Body of pancreas (tissue), 4 donors: ENCODE data around the gene NEK11. TPM values are rescaled to one million over a fixed set of nuclear protein-coding genes. Genes with fewer than 3 reads are reported as not detected.

ENCODE experiments used
- ATAC-seq: fragments of 150-250 bp; one replicate; pipeline ENCODE4 v1.9.1; 2016
- DNase-seq, 4 donors: peaks; one replicate each; pipeline ENCODE4 v3.0.0-alpha.2; 2019
- H3K27ac ChIP-seq, 4 donors: fragments of 200-600 bp; sonication (generic); 1 replicate in 3 of 4; 2 replicates in 1 of 4; pipeline versions ENCODE4 v1.5.1 to v1.6.1; 2016 to 2019; ENCODE audit warnings: mild to moderate bottlenecking in 1 of 4, mixed read lengths in 1 of 4, moderate library complexity in 1 of 4
- H3K27me3 ChIP-seq, 2 donors: fragments of 200-600 bp; sonication (generic); one replicate each; pipeline ENCODE4 v1.6.0; 2016; ENCODE audit warnings: mild to moderate bottlenecking in 1 of 2
- H3K36me3 ChIP-seq, 2 donors: fragments of 200-600 bp; sonication (generic); replicated peaks in 1 of 2; 2 replicates each; pipeline ENCODE4 v1.5.1; 2016; ENCODE audit warnings: low read depth in 2 of 2; ENCODE audit not compliant: insufficient read depth in 1 of 2
- H3K4me1 ChIP-seq: fragments of 200-600 bp; sonication (generic); one replicate; pipeline ENCODE4 v1.6.0; 2016
- H3K4me3 ChIP-seq, 2 donors: fragments of 200-600 bp; sonication (generic); 1 replicate in 1 of 2; 2 replicates in 1 of 2; pipeline ENCODE4 v1.5.1; 2016 to 2019
- H3K9me3 ChIP-seq, 3 donors: fragments of 200-600 bp; sonication (generic); 1 replicate in 2 of 3; 2 replicates in 1 of 3; pipeline ENCODE4 v1.5.1; 2016
- POLR2A ChIP-seq, 3 donors: fragments of 450-650 bp; IDR thresholded peaks; one replicate each; pipeline ENCODE4 v1.6.1; 2016; ENCODE audit warnings: antibody characterized with exemption in 3 of 3, mild to moderate bottlenecking in 2 of 3
- WGBS, 2 donors: methylation state at CpG; one replicate each; pipeline ENCODE4 v1.1.5; 2017; 5-methylcytosine and 5-hydroxymethylcytosine counted together
- intact Hi-C: fragments of 100-400 bp; cut with DNase I; formaldehyde crosslinking; loops from one replicate; pipeline ENCODE4 v1.15.1; 2023
- total RNA-seq, 2 donors: library from RNA; depleted of rRNA; stranded (reverse); fragments of >200 nt; gene quantifications; one replicate each; pipeline ENCODE4 v1.1.0, GENCODE V29; 2016
- TF ChIP-seq, protein P1 (sequence below), 7 experiments: fragments of 450-650 bp in 4 of 7; fragments of 200-600 bp in 3 of 7; sonication (generic) in 3 of 7; IDR thresholded peaks; one replicate each; pipeline ENCODE4 v1.5.1; 2016 to 2019; ENCODE audit warnings: antibody characterized with exemption in 7 of 7

The NEK11 gene
- total RNA-seq, 2 donors from 2014 or later: 3.4 to 10.2 TPM

DNA sequence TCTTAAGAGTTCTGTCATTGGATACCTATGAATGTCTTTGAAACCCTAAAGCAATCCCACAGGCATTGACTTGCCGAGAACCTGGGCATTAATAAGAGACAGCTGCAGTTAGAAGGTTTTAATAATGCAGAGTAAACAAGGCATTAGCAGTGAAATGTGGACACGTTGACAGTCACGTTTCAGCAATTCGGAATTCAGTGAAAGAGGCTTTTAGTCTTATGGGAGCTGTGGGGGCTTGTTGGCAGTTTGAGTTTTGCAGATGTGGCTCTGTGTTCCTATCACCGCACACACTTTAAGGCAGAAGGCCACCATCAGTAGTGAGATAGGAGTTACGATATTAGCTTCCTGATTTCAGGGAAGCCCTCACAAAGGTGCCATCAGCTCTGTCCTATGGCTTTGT lies 209.7 kb downstream of the NEK11 start:
- intact Hi-C loops: no loop called here
- H3K9me3 ChIP-seq: no peaks in the 10 kb centered on the region
- no peaks in the 10 kb centered on the region for H3K27me3 ChIP-seq
- DNase-seq: no peak
- no peak overlapping the region for H3K27ac ChIP-seq
- no peak for ATAC-seq
- no peaks in the 10 kb centered on the region for H3K4me1 ChIP-seq
- no peak overlapping the region for H3K4me3 ChIP-seq
- WGBS, 2 donors: 77 to 79% methylated on average over 6 of the region's 6 CpGs
- H3K36me3 ChIP-seq: no peaks in the 10 kb centered on the region
- no peak for TF ChIP-seq POLR2A (IDR thresholded peaks at IDR 0.05)
- TF ChIP-seq, protein P1, sequence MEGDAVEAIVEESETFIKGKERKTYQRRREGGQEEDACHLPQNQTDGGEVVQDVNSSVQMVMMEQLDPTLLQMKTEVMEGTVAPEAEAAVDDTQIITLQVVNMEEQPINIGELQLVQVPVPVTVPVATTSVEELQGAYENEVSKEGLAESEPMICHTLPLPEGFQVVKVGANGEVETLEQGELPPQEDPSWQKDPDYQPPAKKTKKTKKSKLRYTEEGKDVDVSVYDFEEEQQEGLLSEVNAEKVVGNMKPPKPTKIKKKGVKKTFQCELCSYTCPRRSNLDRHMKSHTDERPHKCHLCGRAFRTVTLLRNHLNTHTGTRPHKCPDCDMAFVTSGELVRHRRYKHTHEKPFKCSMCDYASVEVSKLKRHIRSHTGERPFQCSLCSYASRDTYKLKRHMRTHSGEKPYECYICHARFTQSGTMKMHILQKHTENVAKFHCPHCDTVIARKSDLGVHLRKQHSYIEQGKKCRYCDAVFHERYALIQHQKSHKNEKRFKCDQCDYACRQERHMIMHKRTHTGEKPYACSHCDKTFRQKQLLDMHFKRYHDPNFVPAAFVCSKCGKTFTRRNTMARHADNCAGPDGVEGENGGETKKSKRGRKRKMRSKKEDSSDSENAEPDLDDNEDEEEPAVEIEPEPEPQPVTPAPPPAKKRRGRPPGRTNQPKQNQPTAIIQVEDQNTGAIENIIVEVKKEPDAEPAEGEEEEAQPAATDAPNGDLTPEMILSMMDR (IDR thresholded peaks at IDR 0.05): no peak

DNA sequence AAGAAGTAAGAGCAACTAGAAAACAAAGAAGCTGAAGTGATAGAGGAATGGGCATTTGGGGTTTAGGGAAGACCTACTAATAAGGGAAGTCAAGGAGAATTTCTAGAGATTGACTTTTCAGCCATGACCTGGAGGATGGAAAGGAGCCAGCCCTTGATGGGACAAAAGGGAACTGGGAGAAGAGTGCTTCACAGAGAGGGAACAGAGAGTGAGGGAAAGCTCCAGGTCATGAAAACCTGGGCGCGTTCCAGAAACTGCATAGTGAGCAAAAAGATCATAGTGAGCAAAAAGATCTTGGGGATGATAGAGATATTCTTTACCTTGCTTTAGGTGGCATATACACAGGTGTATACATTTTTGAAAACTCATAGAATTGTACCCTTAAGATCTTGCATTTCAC lies 211.8 kb downstream of the NEK11 start:
- H3K27me3 ChIP-seq: no peaks in the 10 kb centered on the region
- no peaks in the 10 kb centered on the region for H3K9me3 ChIP-seq
- no peaks in the 10 kb centered on the region for H3K36me3 ChIP-seq
- ATAC-seq (no peak), DNase-seq (no peak)
- no peak overlapping the region for H3K27ac ChIP-seq
- 93 to 94% methylated on average over 2 of the region's 2 CpGs for WGBS, 2 donors
- no peaks in the 10 kb centered on the region for H3K4me1 ChIP-seq
- no peak for TF ChIP-seq POLR2A (IDR thresholded peaks at IDR 0.05)
- TF ChIP-seq, protein P1 (IDR thresholded peaks at IDR 0.05): no peak
- intact Hi-C loops: no loop called here
- no peak overlapping the region for H3K4me3 ChIP-seq

DNA sequence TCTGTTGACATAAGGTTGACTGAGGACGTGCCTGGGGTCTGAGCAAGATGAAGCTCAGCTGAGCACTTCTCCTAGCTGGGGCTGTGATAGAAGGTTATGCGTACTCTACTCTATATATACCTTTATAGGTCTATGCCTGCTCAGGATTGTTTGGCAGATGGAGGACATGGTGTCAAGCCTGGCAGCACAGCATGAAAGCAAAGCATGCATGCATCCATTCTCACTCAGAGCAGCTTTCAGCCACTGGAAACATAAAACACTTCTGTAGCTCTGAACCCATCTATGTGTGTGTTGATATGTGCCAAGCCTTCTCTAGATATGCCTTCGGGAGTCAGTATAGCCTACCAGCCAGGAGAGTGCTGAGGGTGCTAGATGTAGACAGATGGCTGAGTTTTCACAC lies 212.6 kb downstream of the NEK11 start:
- ATAC-seq (no peak), DNase-seq (no peak)
- Histone ChIP-seq H3K9me3 (no peaks in the 10 kb centered on the region), H3K36me3 (no peaks in the 10 kb centered on the region), H3K27ac (no peak overlapping the region), H3K4me1 (no peaks in the 10 kb centered on the region), H3K4me3 (no peak overlapping the region), H3K27me3 (no peaks in the 10 kb centered on the region)
- 69 to 72% methylated on average over 2 to 3 of the region's 3 CpGs for WGBS, 2 donors
- TF ChIP-seq POLR2A (IDR thresholded peaks at IDR 0.05): no peak
- TF ChIP-seq, protein P1 (IDR thresholded peaks at IDR 0.05): no peak
- intact Hi-C loops: no loop called here

DNA sequence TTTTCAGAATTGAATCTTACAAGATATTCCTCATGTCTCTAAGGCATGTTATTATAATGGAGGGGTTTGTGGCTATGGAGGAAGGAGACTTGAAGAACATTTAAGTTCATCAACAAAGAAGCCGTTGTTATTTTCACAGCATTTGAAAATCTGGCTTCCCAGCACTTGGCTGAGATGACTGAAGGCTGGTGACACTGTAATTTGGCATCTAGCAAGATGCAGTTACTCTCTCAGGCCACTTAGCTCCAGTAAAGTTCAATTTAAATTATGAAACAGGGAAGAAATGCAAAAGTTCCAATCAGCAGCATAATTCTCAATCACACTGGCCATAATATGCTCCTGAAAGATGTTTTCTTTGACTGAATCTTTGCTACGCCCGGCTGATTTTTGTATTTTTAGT lies 215.5 kb downstream of the NEK11 start:
- TF ChIP-seq POLR2A (IDR thresholded peaks at IDR 0.05): no peak
- TF ChIP-seq, protein P1 (IDR thresholded peaks at IDR 0.05): no peak
- Histone ChIP-seq H3K9me3 (no peaks in the 10 kb centered on the region), H3K4me3 (no peak overlapping the region), H3K36me3 (no peaks in the 10 kb centered on the region), H3K4me1 (no peaks in the 10 kb centered on the region), H3K27me3 (no peaks in the 10 kb centered on the region), H3K27ac (no peak overlapping the region)
- ATAC-seq: no peak
- 60 to 81% methylated on average over 3 of the region's 3 CpGs for WGBS, 2 donors
- DNase-seq: no peak
- intact Hi-C loops: no loop called here

DNA sequence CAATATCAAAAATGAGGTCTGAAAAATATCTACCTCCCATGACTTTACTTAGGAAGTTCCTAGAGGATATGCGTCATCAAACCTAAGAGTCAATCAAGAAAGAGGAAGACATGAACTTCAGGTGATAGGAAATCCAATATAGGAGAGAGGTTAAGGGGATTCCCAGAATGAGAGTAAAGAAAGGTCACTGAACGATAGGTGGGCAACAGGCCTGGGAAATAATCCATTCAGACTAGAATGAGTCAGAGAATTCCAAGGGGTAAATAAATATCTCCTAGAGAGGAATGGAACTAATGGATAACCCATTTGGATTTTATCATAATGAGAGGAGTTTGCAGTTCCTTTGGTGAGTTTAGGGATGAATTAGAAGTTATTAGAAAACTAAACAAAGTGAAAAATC lies 223.8 kb downstream of the NEK11 start:
- intact Hi-C loops: no loop called here
- WGBS, 2 donors: 81 to 86% methylated on average over 2 of the region's 2 CpGs

More for the DNA sequence above, 223.8 kb downstream of the NEK11 start:
- ATAC-seq (no peak), DNase-seq (no peak)
- no peaks in the 10 kb centered on the region for H3K27me3 ChIP-seq
- no peak for TF ChIP-seq POLR2A (IDR thresholded peaks at IDR 0.05)
- TF ChIP-seq, protein P1 (IDR thresholded peaks at IDR 0.05): no peak
- no peaks in the 10 kb centered on the region for H3K36me3 ChIP-seq
- no peaks in the 10 kb centered on the region for H3K4me1 ChIP-seq
- no peaks in the 10 kb centered on the region for H3K9me3 ChIP-seq
- no peak overlapping the region for H3K4me3 ChIP-seq
- H3K27ac ChIP-seq: no peak overlapping the region
